Stimulated activated CD4-positive, alpha-beta T cell treated with anti-CD3 and anti-CD28 coated beads, Interleukin-4, amount 100 ng/mL, for 48 hours (primary cell): Measurements from ENCODE around the gene IDH2.

Source experiments
- DNase-seq, 2 donors: peaks; one replicate each; pipeline ENCODE4 v3.0.0-alpha.2; 2020; ENCODE audit warnings: low read depth in 2 of 2

Gene IDH2

DNA sequence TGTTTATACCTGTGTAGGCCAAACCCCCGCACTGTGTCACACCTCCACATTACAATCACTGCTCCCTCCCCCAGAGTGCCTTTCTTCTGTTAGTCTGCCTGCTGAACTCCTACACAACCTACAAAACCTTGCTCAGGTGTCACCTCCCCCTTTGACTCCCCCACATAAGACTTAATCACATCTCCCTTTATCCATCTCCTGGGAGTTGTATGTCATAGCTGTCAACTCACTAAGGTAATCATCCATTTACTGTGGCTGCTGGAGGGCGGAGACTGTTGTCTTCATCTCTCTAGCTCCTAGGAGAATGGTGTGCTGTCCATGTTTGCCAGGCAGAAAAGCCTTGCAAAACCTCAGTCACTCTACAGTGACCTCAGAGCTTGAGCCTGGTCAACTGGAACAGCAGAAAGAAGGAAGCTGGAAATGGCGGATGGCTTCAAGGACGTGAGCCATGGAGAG is 57.3 kb downstream of the IDH2 start:
- DNase-seq = no peak

DNA sequence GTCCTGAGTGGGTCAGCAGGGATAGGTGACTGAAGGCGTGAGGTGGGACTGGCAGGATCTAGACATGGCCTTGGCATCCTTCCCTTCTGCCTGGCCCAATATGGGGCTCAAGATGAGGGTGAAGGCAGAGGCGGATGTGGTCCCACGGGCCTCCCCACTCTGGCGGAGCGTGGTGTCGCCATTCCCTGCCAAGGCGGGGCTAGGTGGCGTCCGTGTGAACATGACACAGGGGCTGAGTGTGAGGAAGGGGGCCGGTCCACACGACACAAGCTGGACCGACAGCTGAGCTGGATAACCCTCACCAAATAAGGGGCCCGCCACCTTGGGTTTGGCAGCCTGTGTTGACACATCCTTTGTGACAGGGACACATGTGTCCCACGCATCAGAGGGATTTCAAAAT is 58.1 kb downstream of the IDH2 start:
- no peak for DNase-seq

DNA sequence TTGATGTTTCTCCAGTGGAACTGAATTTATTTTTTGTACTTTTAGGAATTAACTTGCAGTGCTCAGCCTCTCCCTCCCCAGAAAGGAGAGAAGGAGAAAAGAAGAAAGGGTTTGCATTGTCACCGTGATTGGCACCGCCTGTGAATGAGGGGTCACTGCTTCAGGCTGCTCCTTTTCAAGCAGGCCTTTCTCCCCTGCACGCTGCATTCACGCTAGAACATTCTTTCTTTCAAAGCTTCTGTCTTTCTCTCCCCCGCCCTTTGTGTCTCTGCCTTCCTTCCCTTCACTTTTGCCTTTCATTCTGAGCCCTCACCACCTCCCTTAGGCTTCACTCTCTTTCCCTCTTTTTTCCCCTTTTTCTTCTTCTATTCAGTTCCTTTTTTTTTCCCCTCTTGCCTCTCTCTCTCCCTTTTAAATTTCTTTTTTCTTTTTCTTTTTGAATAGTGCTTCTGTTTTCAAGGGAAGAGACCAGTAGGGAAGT is 58.7 kb downstream of the IDH2 start:
- DNase-seq = no peak

DNA sequence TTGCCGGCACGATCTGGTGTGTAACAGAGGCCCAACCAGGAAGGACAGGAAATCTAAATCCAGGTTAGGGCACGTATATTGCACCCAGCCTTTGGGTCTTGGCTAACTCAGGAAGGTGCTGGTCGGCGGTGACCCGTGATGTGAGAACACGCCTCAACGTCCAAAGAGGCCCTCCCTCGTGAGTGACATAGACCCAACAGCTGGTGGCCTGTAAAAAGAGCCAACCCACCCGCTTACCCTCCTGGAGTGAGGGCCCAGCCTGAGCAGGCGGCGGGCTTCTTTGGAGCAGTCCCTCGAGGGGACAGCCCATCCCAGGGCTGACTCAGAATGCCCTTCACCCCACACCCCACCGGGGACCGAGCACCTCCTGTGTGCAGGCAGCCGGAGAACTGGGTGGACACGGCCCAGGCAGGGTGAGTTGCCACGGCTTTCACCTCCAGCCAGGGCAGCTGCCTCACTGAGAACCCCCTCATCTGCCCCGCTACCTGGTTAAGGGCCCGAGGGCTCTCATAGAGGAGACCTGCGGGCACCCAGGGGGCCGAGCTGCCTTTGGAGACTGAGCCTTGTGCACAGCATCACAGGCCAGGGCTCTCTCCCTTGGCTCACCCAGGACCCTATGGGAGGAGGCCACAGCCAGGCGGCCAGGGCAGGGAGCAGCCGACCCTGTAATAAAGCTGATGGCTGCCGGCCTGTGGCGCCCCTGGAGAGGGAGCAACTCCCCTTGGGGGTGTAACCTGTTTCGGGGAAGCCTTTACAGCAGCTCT is 59.3 kb downstream of the IDH2 start:
- DNase-seq = no peak

DNA sequence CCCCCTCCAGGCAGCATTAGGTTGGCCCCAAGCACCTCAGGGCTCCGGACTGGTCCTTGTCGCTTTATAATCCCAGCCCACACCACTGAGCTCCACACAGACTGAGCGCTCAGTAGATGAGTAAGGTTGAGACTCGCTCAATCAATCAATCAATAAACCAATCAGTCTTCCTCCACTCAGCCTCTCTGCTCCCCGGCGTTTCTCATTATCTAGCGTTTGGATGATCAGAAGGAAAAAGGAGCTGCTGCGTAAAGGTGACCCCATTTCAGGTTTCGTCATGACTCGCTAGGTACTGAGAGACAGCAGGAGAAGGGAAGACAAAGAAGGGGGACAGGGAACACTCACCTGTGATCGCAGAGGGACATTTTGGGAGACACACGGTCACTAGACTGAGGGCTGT is 59.9 kb downstream of the IDH2 start:
- DNase-seq = no peak

DNA sequence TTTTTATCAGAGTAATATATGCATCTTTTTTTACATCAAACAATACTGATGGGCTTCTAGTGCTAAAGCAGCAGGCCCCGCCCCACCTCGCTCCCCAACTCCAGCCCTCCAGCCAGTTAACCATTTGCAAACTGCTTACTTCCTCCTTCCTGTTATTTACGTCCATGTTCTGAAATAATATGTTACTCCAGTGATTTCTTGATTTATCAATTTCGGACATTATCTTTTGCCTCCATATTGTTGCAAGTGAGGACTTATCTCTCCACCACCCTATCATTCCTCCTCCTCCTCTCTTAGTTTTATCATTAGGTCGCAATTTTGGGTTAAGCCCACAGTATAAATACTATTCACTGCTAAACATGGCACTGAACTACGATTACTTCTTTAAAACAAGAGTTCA is 61.6 kb downstream of the IDH2 start:
- no peak for DNase-seq

DNA sequence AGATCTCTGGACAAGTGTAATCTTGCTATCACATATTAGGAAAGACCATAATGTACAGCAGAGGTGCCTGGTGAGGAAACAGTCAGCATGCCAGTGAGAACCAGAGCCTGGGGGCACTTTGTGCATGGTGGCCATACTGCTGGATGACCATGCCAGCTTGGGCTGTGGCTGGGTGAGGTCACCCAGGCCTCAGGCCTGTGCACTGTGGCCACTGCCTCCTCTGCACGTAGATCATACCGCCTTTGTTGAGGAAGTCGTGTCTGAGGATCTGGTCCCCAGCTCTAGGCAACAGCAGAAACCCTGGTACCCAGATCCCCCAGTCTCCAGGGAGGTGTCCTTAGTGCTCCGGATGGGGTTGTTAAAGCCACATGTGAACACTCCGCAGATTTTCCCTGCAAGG is 62.3 kb downstream of the IDH2 start:
- no peak for DNase-seq

DNA sequence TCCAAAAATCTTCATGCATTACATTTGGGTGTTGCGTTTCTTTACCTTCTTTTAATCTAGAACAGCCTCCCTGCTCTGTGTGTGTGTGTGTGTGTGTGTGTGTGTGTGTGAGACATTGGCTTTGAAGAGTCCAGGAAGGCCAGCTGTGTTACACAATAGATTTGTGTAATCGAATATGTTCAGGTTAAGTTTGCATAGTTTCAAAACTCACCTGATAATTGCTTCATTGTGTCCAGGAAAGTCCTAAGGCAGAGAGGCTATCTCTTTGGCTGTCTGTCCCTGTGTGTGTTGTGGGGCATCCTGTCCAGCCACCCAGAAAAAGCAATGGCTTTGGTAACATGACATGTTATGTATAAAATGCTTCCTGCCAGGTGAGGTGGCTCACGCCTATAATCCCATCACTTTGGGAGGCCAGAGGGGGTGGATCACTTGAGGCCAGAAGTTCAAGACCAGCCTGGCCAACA is 63.6 kb downstream of the IDH2 start:
- no peak for DNase-seq

DNA sequence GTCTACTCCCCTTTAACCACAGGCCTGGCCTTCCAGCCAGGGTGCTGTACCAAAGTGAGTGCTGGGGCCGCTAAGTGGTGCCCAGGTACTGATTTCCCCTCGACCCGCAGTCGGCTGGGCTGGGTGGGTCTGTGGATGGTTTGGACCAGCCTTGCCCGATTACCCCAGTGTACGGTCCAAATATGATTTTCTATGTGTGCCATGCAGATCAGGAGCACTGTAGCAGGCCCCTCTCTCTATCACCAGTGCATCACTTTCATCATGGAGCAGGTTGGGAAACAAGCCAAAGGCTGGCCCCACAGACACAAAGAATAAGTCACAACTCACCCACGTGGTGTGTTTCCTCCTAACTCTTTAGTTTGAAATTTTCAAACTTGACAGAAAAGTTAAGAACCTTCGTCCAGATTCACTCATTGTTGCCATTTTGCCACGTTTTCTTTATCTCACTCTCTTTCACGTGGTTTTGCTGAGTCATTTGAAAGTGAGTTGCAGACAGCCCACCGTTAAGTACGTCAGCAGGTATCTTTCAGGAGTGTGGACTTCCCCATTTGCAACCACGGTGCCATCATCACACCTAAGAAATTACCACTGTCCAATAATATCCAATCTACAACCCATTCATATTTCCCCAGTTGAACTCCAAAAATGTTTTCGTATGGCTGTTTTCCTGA is 64.2 kb downstream of the IDH2 start:
- peak; percentile 27 to 55 for DNase-seq

DNA sequence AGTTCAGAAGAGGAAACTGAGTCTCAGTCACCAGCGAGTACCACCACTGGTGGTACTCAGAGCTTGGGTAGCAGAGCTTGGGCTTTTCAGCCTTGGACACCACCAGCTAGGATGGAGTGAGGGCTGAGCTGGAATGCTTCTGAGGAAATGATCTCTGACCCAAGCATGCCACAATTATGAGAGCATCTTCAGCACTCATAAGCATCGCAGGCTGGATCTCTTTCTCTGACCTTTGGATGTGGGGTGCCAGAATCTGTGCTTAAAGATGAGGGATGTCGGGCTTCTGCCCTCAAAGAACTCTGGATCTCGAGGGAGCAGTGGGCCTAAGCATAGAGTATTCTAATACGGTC is 64.8 kb downstream of the IDH2 start:
- no peak for DNase-seq

DNA sequence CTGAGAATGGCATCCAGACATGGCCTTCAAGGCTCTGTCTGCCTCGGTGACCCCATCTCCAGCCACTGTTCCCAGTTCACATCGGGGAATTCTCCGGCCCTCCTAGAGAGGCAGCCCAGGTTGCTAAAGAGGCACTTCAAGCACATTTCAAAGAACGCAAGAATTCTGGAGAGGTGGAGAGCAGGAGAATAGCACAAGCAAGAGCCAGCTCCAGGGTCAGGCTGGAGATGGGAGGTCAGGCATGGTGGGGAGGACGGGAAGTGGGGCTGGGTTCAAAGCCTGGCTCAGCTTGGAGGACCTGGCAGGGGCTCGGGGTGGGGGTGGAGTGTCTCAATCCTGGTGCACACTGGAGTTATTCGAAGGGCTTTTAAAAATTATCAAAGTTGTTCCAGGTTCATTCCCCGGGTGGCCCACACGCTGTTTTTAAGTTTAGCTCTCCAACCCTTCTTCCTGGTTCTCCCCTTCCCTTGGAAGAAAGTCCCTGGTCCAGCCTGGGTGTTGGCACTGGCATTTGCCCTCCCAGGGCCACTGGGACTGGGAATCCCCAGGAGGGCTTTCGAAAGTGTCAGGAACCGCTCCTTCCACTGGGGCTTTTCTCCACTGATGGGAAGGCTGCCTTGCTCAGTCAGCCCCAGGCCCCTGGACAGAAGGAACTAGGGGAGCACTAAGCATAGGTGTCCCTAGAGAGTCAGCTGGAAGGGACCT is 65.3 kb downstream of the IDH2 start:
- no peak for DNase-seq

DNA sequence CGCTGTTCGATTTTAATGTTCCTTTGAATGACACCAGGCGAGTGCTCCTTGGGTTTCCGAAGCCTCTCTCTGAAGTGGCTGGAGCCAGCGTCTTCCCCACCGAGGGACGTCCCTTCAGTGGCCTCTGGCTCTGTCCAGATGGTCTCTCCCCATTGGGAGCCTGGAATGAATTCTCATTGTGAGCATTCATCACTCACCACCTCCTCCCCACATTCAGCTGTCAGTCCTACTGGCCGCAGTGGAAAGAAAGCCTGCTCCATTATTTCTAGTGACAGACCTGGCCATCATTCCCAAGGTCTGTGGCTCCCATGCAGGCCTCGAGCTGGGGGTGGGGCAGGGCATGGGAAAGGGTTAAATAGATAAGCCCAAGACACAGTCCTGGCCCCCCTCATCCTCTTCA is 65.9 kb downstream of the IDH2 start:
- no peak for DNase-seq

DNA sequence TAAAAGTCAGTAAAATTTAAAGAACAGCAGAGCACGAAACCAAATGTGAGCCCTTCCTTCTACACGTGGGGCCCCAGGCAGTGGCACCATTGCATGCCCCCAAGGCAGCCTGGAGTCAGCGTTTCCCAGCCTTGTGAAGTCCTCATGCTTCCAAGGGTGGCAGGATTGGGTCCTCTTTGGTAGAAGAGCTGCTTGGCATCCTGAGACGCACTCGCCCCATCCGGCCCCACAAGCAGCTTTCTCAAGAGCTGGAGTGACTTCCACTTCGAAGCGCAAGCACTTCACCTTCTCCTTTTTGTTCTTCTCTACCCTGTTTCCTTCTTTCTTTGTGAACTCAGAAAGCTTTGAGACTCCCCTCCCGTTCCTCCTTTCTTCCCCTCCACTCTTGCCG is 66.4 kb downstream of the IDH2 start:
- no peak for DNase-seq

DNA sequence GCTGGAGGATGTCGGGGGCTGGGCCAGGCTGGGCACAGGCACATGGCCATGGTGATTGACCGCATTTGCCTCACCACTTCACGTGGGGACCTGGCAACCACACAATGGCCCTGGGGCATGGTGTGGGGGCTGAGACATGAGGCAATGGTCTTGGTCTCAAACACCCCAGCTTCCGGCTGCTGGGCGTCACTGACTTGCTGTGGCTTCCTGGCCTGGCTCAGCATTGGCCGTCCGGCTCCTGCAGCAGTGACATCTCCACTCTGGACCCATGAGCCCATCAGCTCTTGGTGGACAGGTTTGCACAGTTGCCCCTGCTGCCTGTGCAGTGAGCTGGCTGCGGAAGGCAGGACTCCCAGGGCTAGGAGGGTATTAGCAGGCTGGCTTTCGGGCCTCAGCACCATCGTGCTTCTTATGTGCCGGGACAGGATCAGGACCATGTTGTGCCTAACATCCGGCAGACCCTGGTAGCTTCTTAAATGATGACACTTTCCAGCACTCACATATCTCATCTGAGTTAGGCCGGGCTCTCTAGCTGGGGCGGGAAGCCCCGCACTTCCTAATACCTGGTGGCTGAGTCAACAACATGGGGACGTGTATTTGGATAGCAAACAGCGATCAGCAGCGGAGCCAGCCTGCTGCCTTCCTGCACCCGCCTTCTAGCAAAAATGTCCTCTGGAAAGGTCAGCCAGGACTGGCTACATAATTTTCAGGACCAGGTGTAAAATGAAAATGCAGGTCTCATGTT is 67.0 kb downstream of the IDH2 start:
- no peak for DNase-seq

DNA sequence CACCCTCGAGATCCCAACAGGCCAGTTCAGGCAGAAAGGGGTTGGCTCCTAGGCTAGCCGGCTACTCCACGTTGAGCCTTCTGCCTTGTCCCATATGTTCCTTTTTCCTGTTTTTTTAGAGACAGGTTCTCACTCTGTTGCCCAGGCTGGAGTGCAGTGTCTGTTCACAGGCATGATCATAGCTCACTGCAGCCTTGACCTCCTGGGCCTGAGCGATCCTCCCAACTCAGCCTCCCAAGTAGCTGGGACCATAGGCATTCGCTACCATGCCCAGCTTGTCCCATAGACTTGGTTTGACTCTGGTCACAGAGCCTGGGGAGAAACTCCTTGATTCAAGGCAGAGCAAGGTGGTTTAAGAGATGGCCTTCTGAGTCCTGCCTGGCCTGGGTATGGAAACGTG is 68.8 kb downstream of the IDH2 start:
- DNase-seq = no peak
